Amygdala (tissue), 56 donors: ENCODE data around the gene OXA1L.
"Not testable (repeated sequence)": the region's sequence is repeated elsewhere in the genome, so short reads cannot be mapped to it uniquely, and the experiment has no call there.

Experiments used
- DNase-seq, 56 donors: peaks; one replicate each; lab custom pipeline; 2025; lab: John Stamatoyannopoulos, UW

OXA1L gene

DNA sequence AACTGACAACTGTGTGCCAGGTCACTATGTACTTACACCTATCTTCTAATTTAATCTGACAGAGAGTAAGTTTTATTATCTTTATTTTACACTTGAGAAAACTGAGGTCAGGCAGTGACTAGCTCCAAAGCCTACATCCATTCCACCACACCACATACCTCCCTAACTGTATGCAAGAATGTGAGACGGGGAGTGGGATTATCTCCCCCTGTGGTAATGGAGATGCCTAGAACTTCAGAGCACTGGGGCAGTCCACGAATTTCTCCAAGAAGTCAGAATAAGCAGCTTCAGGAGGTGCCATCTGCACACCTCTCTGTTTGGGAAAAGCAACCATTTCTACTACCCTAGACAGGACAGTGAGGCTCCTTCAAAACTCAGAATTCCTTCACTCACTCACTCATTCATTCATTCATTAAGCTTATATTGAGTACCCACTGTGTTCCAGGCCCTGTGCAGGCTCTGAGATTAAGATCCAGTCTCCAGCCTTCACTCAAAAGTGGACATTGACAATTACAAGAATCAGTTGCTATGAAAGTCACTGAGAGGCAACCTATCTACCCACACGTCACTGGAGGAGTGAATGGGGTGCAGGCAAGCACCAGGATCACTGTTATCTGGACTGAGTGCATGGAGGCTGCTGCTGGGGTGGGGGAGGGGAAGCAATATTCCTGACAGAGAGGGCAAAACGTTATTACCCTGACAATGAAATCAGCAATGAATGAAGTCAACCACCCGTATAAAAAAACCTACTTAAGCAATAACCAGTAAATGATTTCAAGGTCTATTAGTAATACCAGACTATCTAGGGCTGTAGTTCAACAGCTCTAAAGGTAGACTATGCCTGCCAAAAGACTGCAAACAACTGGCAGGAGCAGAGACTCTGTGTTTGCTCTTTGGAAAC is 30.8 kb downstream of the OXA1L start:
- no peak for DNase-seq

DNA sequence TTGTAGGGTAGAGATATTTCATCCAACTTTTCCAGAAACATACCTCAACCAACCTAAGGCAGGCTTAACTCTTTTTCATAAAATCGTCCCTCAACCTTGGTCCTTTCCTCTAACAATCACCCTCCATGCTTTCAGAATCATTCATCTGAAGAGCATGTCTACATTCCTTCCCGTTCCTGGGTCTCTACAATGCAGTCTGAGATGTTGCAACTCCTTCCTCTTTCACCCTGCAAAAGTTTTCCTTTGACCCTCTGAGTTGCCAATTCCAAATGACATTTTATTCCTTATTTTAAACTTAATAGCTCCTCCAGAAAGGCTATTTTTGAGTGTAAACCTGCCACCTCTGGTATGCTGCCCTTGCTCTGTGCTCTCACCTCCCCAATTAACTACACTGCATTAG is 32.0 kb downstream of the OXA1L start:
- no peak for DNase-seq

DNA sequence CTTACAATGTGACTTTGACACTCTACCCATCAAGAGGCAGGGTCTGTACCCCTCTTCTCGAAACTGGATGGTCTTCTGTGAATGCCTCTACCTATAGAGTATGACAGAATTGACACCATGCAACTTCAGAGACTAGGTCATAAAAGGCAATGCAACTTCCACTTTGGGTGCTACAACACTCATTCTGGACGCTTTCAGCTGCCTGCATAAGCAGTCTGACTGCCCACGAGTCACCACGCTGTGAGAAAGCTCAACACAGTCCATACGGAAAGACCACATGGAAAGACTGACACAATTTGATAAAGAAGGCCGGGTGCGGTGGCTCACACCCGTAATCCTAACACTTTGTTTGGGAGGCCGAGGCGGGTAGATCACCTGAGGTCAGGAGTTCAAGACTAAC is 33.9 kb downstream of the OXA1L start:
- DNase-seq, result no peak

DNA sequence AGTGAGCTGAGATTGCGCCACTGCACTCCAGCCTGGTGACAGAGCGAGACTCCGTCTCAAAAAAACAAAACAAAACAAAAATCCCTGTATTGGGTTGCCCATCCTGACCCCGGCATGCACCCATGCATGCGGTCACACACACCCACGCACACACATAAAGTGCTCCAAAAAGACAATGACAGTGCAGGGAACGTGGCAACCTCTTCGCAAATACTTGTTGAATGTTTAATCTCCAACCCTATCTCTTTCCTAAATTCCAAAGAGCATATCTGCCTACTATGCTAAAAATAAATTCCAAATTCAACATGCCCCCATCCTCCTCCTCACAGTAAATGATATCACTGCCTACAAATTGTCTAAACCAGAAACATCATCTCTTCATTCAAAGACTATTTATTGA is 35.2 kb downstream of the OXA1L start:
- no peak for DNase-seq

DNA sequence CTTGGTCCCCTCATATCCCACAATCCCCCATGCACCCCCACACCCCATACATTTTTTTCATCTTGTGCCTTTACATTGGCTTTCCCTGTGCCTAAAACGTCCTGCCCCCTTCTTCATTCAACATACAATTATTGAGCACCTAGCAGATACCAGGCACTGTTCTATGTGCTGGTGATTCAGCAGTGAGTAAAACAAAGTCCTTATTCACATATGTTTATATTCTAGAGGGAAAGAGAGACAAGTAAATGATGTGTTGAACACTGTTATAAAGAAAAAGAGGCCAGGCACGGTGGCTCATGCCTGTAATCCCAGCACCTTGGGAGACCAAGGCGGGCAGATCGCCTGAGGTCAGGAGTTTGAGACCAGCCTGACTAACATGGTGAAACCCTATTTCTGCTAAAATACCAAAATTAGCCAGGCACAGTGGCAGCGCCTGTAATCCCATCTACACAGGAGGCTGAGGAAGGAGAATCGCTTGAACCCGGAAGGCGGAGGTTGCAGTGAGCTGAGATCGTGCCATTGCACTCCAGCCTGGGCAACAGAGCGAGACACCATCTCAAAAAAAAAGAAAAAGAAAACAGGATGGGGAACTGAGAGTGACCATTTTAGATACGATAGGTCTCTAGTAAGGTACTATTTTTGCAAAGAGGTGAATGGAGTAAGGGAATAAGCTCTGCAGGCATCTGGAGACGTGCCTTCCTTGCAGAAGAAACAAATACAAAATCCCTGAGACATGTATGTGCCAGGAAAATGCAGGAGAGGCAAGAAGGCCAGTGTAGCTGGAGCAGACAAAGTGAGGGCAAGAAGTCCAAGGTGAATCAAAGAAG is 36.6 kb downstream of the OXA1L start:
- DNase-seq, result no peak

DNA sequence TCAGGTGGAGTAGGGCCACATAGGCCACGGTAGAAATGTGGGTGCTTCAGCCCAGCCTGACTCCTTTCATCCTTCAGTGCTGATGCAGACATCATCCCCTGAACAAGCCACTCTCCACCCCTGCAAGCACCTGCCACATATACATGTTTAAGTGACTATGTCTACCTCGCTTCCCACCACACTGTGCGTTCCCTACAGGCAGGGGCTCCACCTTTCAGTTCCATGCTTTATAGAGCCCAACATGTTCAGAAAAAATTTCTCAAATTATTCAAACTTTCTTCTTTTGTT is 37.1 kb downstream of the OXA1L start:
- DNase-seq, result no peak

DNA sequence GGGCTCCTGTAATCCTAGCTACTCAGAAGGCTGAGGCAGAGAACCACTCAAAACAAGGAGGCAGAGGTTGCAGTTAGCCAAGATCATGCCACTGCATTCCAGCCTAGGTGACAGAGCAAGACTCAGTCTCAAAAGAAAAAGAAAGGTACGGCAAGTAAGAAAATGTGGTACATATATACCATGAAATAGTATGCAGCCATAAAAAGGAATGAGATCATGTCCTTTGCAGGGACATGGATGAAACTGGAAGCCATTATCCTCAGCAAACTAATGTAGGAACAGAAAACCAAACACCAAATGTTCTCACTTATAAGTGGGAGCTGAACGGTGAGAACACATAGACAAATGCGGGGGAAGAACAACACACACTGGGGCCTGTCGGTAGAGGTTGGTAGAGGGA is 38.7 kb downstream of the OXA1L start:
- DNase-seq, result not testable (repeated sequence)

DNA sequence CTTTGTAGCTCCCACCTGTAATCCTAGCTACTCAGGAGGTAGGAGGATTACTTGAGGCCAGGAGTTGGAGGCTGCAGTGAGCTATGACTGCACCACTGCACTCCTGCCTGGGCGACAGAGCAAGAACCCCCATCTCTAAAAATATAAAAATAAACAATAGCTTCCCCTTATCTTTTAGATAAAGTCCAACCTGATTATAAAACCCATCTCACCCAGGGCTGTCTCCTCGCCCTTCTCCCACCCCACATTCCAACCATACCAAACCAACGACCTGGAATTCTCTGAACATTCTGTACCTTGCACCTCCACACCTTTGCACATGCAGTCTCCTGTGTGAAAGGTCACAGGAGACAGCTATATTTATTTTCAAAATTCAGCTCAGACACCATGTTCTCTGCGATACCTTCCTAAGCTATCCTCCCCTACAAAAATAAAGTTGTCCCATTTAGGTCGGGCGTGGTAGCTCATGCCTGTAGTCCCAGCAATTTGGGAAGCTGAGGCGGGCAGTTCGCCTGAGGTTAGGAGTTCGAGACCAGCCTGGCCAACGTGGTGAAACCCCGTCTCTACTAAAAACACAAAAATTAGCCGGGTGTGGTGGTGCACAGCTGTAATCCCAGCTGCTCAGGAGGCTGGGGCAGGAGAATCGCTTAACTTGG is 41.1 kb downstream of the OXA1L start:
- DNase-seq, result no peak

DNA sequence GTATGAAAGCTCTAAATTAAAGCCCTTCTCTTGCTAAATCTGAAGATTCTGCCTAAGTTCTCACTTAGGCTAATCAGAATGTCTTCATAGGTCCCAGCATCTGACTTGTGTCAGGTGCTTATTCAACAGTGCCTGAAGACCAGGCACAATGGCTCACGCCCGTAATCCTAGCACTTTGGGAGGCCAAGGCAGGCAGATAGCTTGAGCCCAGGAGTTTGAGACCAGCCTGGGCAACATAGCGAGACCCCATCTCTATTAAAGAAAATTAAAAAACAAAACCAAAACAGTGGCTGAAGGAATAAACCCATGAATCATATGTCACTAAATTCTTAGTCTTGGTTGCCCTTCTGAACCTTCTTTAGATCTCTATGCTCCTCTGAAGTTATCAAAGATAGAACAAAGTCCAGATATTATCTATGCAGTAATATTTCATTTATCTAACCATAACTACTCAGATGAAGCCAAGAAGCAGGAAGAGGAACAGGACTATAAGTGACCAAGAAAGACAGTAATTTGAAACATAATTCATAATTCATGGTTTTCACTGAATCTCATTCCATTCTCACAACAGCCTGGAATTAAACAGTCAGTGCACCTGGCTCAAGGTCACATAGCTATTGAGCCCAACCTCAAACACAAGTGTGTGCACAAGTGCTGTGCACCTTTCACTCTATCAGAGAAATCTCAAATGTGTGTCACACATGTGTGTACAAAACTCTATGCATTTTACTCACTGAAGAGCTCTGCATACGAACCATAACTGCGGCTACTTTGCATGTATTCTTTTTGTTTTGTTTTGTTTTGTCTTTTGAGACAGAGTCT is 42.1 kb downstream of the OXA1L start:
- DNase-seq, result no peak

DNA sequence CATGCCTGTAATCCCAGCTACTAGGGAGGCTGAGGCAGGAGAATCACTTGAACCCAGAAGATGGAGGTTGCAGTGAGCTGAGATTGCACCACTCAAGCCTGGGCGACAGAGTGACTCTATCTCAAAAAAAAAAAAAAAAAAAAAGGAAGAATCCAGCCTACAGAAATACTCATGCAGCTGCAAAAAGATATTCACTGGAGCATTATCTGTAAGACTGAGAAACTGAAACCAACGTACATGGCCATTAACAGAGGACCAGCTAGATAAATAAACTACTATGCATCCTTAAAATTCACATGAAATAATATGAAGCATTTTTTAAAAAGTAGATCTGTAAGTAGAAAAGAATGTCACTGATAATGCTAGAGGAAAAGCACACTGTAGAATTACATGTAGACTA is 45.2 kb downstream of the OXA1L start:
- no peak for DNase-seq

DNA sequence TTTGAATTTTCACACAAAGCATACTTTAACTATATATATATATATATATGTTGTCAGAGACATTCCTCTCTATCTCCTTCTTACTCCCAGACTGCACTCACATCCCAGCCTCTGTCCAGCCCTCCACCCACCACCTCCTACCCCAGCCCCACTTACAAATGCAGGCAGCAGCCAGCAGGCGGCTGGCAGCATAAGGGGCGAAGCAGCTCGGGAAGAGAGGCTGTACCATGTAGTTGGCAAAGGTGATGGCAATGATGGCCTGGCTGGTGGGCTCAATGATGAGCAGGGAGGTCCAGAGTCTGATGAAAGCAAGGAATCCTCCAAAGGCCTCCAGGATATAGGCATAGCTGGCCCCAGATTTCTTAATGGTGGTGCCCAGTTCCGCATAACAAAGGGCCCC is 46.3 kb downstream of the OXA1L start:
- no peak for DNase-seq

DNA sequence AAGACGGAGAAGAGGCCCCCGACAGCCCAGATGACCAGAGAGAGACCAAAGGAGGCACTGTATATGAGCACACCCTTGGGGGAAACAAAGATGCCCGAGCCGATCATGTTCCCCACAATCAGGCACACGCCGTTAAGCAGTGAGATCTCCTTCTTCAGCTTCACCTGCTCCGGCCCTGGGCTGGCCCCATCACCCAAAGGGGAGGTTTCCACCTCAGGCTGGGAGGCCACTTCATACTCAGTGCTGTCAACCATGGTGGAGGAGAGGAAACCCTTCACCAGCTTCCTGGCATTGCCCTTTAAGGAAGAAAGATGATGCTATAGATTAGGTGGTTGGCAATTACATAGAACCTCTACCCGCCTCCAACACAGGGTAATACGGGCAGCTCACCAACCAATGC is 46.7 kb downstream of the OXA1L start:
- no peak for DNase-seq

DNA sequence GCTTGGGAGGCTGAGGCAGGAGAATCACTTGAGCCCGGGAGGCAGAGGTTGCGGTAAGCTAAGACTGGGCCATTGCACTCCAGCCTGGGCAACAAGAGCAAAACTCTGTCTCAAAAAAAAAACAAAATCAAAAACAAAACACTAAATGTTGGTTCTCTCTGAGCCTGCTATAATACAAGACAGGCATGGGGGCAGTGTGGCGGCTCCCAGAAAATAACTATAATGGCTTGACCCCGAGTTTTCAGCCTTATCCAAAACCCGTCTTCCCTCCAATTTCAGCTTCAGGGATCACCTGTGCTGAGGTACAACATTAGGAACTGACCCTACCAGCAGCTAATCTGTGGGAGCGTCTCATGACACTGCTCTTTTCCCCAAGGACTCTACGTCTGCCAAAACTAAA is 47.9 kb downstream of the OXA1L start:
- no peak for DNase-seq

DNA sequence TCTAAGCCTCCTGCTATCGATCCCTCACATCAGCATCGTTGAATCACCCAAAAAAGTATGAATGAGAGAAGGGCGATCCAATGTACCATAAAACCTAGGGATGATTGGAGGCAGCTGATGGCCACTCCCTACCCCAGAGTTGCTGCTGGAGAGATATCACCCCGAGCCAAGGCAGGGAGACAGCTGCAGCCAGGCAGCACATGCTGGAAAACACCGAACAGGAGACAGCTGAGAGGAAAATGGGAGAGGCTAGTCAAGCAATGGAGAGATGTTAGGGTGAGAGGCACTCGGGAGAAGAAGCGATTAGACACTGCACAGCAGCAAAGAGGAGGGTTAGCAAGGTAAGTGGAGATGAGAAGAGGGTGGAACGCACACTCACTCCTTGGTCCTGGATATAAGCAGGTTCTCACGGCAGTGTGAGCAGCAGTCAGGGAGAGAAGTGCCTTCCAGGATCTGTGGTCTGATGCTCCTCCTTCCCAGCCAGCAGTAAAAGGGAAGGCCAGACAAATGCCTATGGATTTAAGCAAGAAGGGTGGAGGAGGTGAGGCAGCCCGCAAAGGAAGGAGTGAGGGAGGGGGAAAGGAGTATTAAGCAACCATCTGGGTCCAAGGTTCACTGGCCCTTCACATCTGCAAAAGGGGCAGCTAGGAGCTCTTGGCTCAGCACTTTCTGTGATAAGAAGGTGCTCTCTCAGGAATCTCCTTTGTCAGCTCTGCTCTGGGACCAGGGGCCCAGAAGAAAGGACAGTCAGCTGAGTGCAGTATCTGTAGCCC is 48.6 kb downstream of the OXA1L start, which contains the start of gene SLC7A7:
SLC7A7 (minus strand) TSS at position 495 of the 773 bp plus-strand sequence. CDS start 2,037 bp downstream, outside the sequence.
- DNase-seq, result no peak

DNA sequence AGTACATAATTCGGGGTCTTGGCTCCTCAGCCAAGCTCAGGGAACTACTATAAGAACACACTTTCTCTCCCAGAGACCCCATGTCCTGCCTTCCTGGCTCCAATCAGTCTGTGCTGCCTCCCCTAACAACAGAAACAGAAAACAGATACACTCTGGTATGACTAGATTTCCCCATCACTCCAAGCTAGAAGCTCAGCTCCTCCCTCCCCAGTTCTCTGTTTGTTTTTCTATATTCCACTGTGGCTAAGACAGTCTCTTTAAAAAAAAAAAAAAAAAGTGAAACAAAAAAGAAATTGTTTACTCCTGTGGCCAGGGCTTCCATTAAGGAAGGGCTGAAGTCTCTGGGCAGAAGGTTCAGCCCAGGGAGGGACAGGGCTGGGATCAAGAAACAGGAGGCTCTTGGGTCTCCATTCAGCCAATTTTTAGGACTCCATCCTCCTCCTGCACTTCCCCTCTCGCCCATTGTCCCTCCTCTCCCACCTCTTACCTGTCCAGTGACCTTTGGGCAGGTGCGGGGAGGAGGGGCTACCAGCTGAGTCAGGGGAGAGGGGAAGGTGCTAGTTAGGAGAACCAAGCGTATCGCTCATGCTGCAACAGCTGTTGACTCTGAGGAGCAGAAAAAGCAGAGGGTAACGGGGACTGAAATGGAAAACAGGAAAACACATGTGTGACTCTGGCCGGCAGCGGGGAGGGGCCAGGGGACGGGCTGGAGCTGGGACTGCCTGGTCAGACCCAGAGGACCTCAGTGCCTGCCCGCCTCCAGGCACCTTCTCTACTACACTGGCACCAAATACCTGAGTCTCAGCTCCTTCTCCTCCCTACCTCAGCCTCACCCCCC is 52.9 kb downstream of the OXA1L start:
- DNase-seq, result peak in 6 of 56 donors; percentile 8 to 27 (median 15)

DNA sequence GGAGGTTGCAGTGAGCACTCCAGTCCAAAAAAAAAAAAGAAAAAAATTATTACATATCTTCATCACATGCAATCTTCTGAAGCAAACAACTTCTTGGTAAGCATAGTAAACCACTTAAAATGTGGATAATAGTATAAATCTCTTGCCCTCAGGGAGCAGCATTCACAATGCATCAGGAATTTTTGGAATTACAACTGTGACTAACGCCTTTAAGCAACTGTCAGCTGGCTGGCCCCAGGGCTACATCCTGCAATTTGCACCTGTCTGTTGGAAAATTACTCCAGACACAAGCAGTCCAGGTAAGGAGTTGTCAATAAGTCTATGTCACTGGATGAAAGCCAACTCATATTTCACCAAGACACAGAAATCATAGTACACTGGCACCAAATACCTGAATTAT is 54.2 kb downstream of the OXA1L start:
- no peak for DNase-seq

DNA sequence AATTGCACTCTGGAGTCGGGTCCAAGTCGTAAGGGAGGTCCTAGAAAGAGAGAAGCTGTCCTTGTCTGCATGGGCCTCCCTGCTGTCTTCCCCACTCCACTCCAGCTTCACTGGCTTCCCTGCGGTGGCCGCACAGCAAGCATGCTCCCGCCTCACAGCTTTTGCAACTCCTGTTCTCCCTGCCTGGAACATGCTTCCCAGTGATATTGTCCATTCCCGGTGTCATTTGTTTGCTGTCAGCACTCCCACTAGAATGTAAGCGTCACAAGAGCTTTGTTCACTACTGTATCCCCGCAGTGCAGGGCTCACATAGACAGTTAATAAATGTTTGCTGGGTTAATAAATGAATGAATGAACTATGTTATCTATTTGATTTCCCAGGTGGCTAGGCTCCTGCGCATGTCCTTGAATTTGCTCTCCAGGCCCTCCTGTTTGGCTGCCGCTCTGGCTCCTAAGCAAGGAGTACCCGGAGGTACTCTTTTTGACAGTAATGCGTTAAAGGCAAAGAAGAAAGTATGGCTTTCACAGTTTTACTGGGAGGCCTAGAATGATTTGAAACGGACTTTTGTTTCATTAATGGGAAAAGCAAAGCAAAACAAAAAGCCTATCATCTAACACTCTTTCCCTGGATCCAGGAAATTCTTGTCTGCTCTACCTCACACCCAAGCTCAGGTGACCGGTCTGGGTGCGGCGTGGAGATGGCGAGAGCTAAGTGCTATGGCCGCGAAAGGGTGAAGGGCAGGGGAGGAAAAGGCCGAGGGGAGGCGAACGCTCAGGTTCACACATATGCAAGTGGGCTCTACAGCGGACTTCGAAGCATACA is 54.9 kb downstream of the OXA1L start:
- no peak for DNase-seq
